Daoy (cell line): ENCODE data around the gene FAM120A. TPM values are rescaled to one million over a fixed set of nuclear protein-coding genes. Genes with fewer than 3 reads are reported as not detected.

Source experiments
- DNase-seq: peaks from one replicate; pipeline ENCODE4 v3.0.0-alpha.2; 2015; ENCODE audit warnings: low read depth
- total RNA-seq: library from RNA; depleted of rRNA; stranded (reverse); fragments of >200 nt; shearing (Covaris generic); gene quantifications from 2 replicates; pipeline ENCODE4 v1.2.3, GENCODE V29; 2014

Gene FAM120A
- total RNA-seq, 1 experiment from 2014 or later = 58.0 TPM

- DNase-seq = no peak
Observed at GRCh38 chr9:93578844-93579243, 127.4 kb downstream of the FAM120A start.

- DNase-seq = no peak
Observed at GRCh38 chr9:93579711-93580516, 128.4 kb downstream of the FAM120A start.

- no peak for DNase-seq
Observed at GRCh38 chr9:93580654-93581380, 129.3 kb downstream of the FAM120A start.

- peak; percentile 44 for DNase-seq
Observed at GRCh38 chr9:93582115-93582514, 130.6 kb downstream of the FAM120A start.

GRCh38 chr9:93582550-93582949 lies 131.1 kb downstream of the FAM120A start:
- DNase-seq = no peak

GRCh38 chr9:93585259-93585658 lies 133.8 kb downstream of the FAM120A start:
- no peak for DNase-seq

GRCh38 chr9:93585695-93586094 lies 134.2 kb downstream of the FAM120A start:
- DNase-seq = no peak

GRCh38 chr9:93586290-93587057 lies 135.0 kb downstream of the FAM120A start:
- DNase-seq = no peak

- DNase-seq = no peak
Observed at GRCh38 chr9:93587284-93587650, 135.8 kb downstream of the FAM120A start.

GRCh38 chr9:93587651-93588347 lies 136.3 kb downstream of the FAM120A start:
- DNase-seq = no peak

GRCh38 chr9:93588641-93589609 lies 137.4 kb downstream of the FAM120A start:
- no peak for DNase-seq

GRCh38 chr9:93589688-93590087 lies 138.2 kb downstream of the FAM120A start:
- DNase-seq = no peak

GRCh38 chr9:93590609-93591234 lies 139.2 kb downstream of the FAM120A start:
- no peak for DNase-seq

- no peak for DNase-seq
Observed at GRCh38 chr9:93591301-93592007, 140.0 kb downstream of the FAM120A start.

- DNase-seq = no peak
Observed at GRCh38 chr9:93592008-93592642, 140.6 kb downstream of the FAM120A start.

- no peak for DNase-seq
Observed at GRCh38 chr9:93592643-93593021, 141.1 kb downstream of the FAM120A start.

- DNase-seq = no peak
Observed at GRCh38 chr9:93593144-93593658, 141.7 kb downstream of the FAM120A start.

GRCh38 chr9:93594041-93594756 lies 142.7 kb downstream of the FAM120A start:
- no peak for DNase-seq
